HS-27A (cell line): ENCODE results near the gene RDH13.
"Not testable (repeated sequence)": the region's sequence is repeated elsewhere in the genome, so short reads cannot be mapped to it uniquely, and the experiment has no call there.

ENCODE experiments used
- DNase-seq: peaks from one replicate; pipeline ENCODE4 v3.0.0-alpha.2; 2012; ENCODE audit warnings: low read depth, missing footprints

RDH13 gene

GRCh38 chr19:55044771-55045716 lies 17.9 kb downstream of the RDH13 start:
- no peak for DNase-seq

- DNase-seq = no peak
These were observed 18.7 kb downstream of the RDH13 start for GRCh38 chr19:55044286-55044685.

- no peak for DNase-seq
These were observed 20.3 kb downstream of the RDH13 start for GRCh38 chr19:55042688-55043087.

- no peak for DNase-seq
These were observed 20.6 kb downstream of the RDH13 start for GRCh38 chr19:55042344-55042678.

GRCh38 chr19:55041627-55042343 lies 21.2 kb downstream of the RDH13 start:
- no peak for DNase-seq

GRCh38 chr19:55041244-55041626 lies 21.7 kb downstream of the RDH13 start:
- DNase-seq = no peak

GRCh38 chr19:55040654-55041053 lies 22.3 kb downstream of the RDH13 start:
- not testable (repeated sequence) for DNase-seq

- DNase-seq = not testable (repeated sequence)
These were observed 25.3 kb downstream of the RDH13 start for GRCh38 chr19:55037603-55038002.

GRCh38 chr19:55036058-55036457 lies 26.9 kb downstream of the RDH13 start:
- no peak for DNase-seq

- DNase-seq = no peak
These were observed 28.2 kb downstream of the RDH13 start for GRCh38 chr19:55034751-55035150.

- not testable (repeated sequence) for DNase-seq
These were observed 29.8 kb downstream of the RDH13 start for GRCh38 chr19:55032976-55033643.

GRCh38 chr19:55032170-55032800 lies 30.7 kb downstream of the RDH13 start:
- no peak for DNase-seq

- no peak for DNase-seq
These were observed 31.8 kb downstream of the RDH13 start for GRCh38 chr19:55031178-55031577.

GRCh38 chr19:55028757-55029156 lies 34.2 kb downstream of the RDH13 start:
- no peak for DNase-seq

GRCh38 chr19:55027472-55028337 lies 35.2 kb downstream of the RDH13 start:
- no peak for DNase-seq

- DNase-seq = not testable (repeated sequence)
These were observed 35.8 kb downstream of the RDH13 start for GRCh38 chr19:55027140-55027471.

- DNase-seq = no peak
These were observed 38.8 kb downstream of the RDH13 start for GRCh38 chr19:55024111-55024510.

- DNase-seq = not testable (repeated sequence)
These were observed 42.6 kb downstream of the RDH13 start for GRCh38 chr19:55020351-55020750.

GRCh38 chr19:55018633-55019032 lies 44.3 kb downstream of the RDH13 start:
- DNase-seq = no peak

GRCh38 chr19:55018216-55018615 lies 44.7 kb downstream of the RDH13 start:
- no peak for DNase-seq

- DNase-seq = no peak
These were observed 46.9 kb downstream of the RDH13 start for GRCh38 chr19:55016017-55016416.
